Measurements from ENCODE around the gene NMNAT2. TPM values are rescaled to one million over a fixed set of nuclear protein-coding genes. Genes with fewer than 3 reads are reported as not detected.

The NMNAT2 gene
- total and polyA plus RNA-seq, 2 experiments from 2014 or later = 0.12 TPM; not detected in 1

GRCh38 chr1:183444243-183444642 lies 26.1 kb upstream of the NMNAT2 start:
- no peaks in the 10 kb centered on the region for H3K36me3 ChIP-seq
- H3K4me1 ChIP-seq (ENCODE audit: low read depth) = no peaks in the 10 kb centered on the region
- DNase-seq (ENCODE audit: low read depth in 1 of 2, low spot score in 1 of 2) = peak in 1 of 2 donors; percentile 30
- no peak overlapping the region for H3K4me3 ChIP-seq
- no peaks in the 10 kb centered on the region for H3K27me3 ChIP-seq
- no peaks in the 10 kb centered on the region for H3K9me3 ChIP-seq (ENCODE audit: low read depth)
- H3K27ac ChIP-seq = no peak overlapping the region
- no peak for TF ChIP-seq CTCF (IDR thresholded peaks at IDR 0.05; ENCODE audit: low read depth, low read length)

- no peaks in the 10 kb centered on the region for H3K9me3 ChIP-seq (ENCODE audit: low read depth)
Measured at GRCh38 chr1:183443466-183443865, 25.3 kb upstream of the NMNAT2 start.

GRCh38 chr1:183443011-183443410 lies 24.8 kb upstream of the NMNAT2 start:
- no peak for TF ChIP-seq CTCF (IDR thresholded peaks at IDR 0.05; ENCODE audit: low read depth, low read length)
- Histone ChIP-seq H3K4me1 (ENCODE audit: low read depth) (no peaks in the 10 kb centered on the region), H3K27ac (no peak overlapping the region), H3K36me3 (no peaks in the 10 kb centered on the region), H3K4me3 (no peak overlapping the region), H3K27me3 (no peaks in the 10 kb centered on the region), H3K9me3 (ENCODE audit: low read depth) (no peaks in the 10 kb centered on the region)
- peak in 1 of 2 donors; percentile 11 for DNase-seq (ENCODE audit: low read depth in 1 of 2, low spot score in 1 of 2)

More at GRCh38 chr1:183443466-183443865, 25.3 kb upstream of the NMNAT2 start:
- no peak for DNase-seq (ENCODE audit: low read depth in 1 of 2, low spot score in 1 of 2)
- no peak for TF ChIP-seq CTCF (IDR thresholded peaks at IDR 0.05; ENCODE audit: low read depth, low read length)
- H3K36me3 ChIP-seq = no peaks in the 10 kb centered on the region
- H3K27ac ChIP-seq = no peak overlapping the region
- H3K27me3 ChIP-seq = no peaks in the 10 kb centered on the region
- no peak overlapping the region for H3K4me3 ChIP-seq
- no peaks in the 10 kb centered on the region for H3K4me1 ChIP-seq (ENCODE audit: low read depth)

- Histone ChIP-seq H3K36me3 (no peaks in the 10 kb centered on the region), H3K4me3 (no peak overlapping the region), H3K27ac (no peak overlapping the region), H3K9me3 (ENCODE audit: low read depth) (no peaks in the 10 kb centered on the region), H3K27me3 (no peaks in the 10 kb centered on the region), H3K4me1 (ENCODE audit: low read depth) (peaks cover 12% of the 10 kb centered on the region)
- no peak for DNase-seq (ENCODE audit: low read depth in 1 of 2, low spot score in 1 of 2)
- no peak for TF ChIP-seq CTCF (IDR thresholded peaks at IDR 0.05; ENCODE audit: low read depth, low read length)
Measured at GRCh38 chr1:183438060-183438459, 19.9 kb upstream of the NMNAT2 start.

GRCh38 chr1:183435497-183435896 lies 17.3 kb upstream of the NMNAT2 start:
- H3K36me3 ChIP-seq = no peaks in the 10 kb centered on the region
- no peak for TF ChIP-seq CTCF (IDR thresholded peaks at IDR 0.05; ENCODE audit: low read depth, low read length)
- peak in 1 of 2 donors; percentile 38 for DNase-seq (ENCODE audit: low read depth in 1 of 2, low spot score in 1 of 2)
- H3K27me3 ChIP-seq = no peaks in the 10 kb centered on the region
- no peak overlapping the region for H3K4me3 ChIP-seq
- no peak overlapping the region for H3K27ac ChIP-seq
- H3K9me3 ChIP-seq (ENCODE audit: low read depth) = no peaks in the 10 kb centered on the region
- peaks cover 12% of the 10 kb centered on the region for H3K4me1 ChIP-seq (ENCODE audit: low read depth)

GRCh38 chr1:183433703-183434102 lies 15.5 kb upstream of the NMNAT2 start:
- DNase-seq (ENCODE audit: low read depth in 1 of 2, low spot score in 1 of 2) = peak in 1 of 2 donors; percentile 81
- no peaks in the 10 kb centered on the region for H3K36me3 ChIP-seq
- H3K4me3 ChIP-seq = no peak overlapping the region
- peaks cover 12% of the 10 kb centered on the region for H3K4me1 ChIP-seq (ENCODE audit: low read depth)
- peak overlapping the region; percentile 9 for H3K27ac ChIP-seq
- no peaks in the 10 kb centered on the region for H3K27me3 ChIP-seq
- no peak for TF ChIP-seq CTCF (IDR thresholded peaks at IDR 0.05; ENCODE audit: low read depth, low read length)
- no peaks in the 10 kb centered on the region for H3K9me3 ChIP-seq (ENCODE audit: low read depth)

Data from cardiac muscle cell (in vitro differentiated cells and primary cell).